ENCODE measurements around the gene NUMBL. TPM values are rescaled to one million over a fixed set of nuclear protein-coding genes. Genes with fewer than 3 reads are reported as not detected.

Gene NUMBL
- total and polyA plus RNA-seq, 2 of the 13 experiments (the other 11 are each of a cell fraction or from before 2014, with no cell fraction given), result 0.49 to 2.3 TPM

- TF ChIP-seq EZH2 (conservative IDR thresholded peaks at IDR 0.05; ENCODE audit: low read depth, low read length), result no peak
- peak; percentile 19; the same call in 1 of the 2 replicates for TF ChIP-seq ZNF607 (CRISPR knock-in tag; IDR thresholded peaks at IDR 0.05; ENCODE audit: borderline replicate concordance)
- peak; percentile 42; the same call in 1 of the 2 replicates for TF ChIP-seq KLF6 (CRISPR knock-in tag; IDR thresholded peaks at IDR 0.05)
- TF ChIP-seq HOXA9 (CRISPR knock-in tag; IDR thresholded peaks at IDR 0.05; ENCODE audit: borderline replicate concordance), result no peak
- peak; percentile 41; the same call in 1 of the 2 replicates for TF ChIP-seq ZNF772 (CRISPR knock-in tag; IDR thresholded peaks at IDR 0.05)
- no peak for TF ChIP-seq IKZF1 (IDR thresholded peaks at IDR 0.05)
- no peak for TF ChIP-seq NFYC (CRISPR knock-in tag; IDR thresholded peaks at IDR 0.05)
- no peak for TF ChIP-seq MAZ (IDR thresholded peaks at IDR 0.05; ENCODE audit: borderline replicate concordance, low read depth, low read length)
- no peak for TF ChIP-seq MAZ (CRISPR knock-in tag; IDR thresholded peaks at IDR 0.05; ENCODE audit: low read depth)
- no peak for TF ChIP-seq ZNF224 (CRISPR knock-in tag; IDR thresholded peaks at IDR 0.05)
- TF ChIP-seq CEBPZ (IDR thresholded peaks at IDR 0.05; ENCODE audit: low read length), result no peak
- no peak for TF ChIP-seq SRSF4 (IDR thresholded peaks at IDR 0.05; ENCODE audit: low read depth, low read length, poor library complexity, severe bottlenecking)
- no peak for TF ChIP-seq ZNF546 (CRISPR knock-in tag; conservative IDR thresholded peaks at IDR 0.05)
- TF ChIP-seq ZNF460 (CRISPR knock-in tag; IDR thresholded peaks at IDR 0.05; ENCODE audit: borderline replicate concordance), result no peak
- no peak for TF ChIP-seq ZNF329 (CRISPR knock-in tag; IDR thresholded peaks at IDR 0.05; ENCODE audit: low read depth)
- TF ChIP-seq POLR2A (IDR thresholded peaks at IDR 0.05; ENCODE audit: insufficient read depth in 1 of 2, low read depth in 2 of 2, low read length in 2 of 2), result peak; percentile 52 to 55; a peak in 2 of 4 replicates
- peak; percentile 32; the same call in 1 of the 2 replicates for TF ChIP-seq CBX5 (CRISPR knock-in tag; IDR thresholded peaks at IDR 0.05; ENCODE audit: borderline replicate concordance)
- 0 out of 2 replicates have a peak, but pooled peaks have one; percentile 47 for TF ChIP-seq GLI4 (CRISPR knock-in tag; IDR thresholded peaks at IDR 0.05; ENCODE audit: borderline replicate concordance)
- TF ChIP-seq HNF4G (IDR thresholded peaks at IDR 0.05; ENCODE audit: borderline replicate concordance, low read depth, low read length), result peak; percentile 94
- TF ChIP-seq HNF4G (CRISPR knock-in tag; IDR thresholded peaks at IDR 0.05; ENCODE audit: borderline replicate concordance, low read depth), result peak; percentile 80; the same call in 1 of the 2 replicates
- TF ChIP-seq SIX1 (CRISPR knock-in tag; IDR thresholded peaks at IDR 0.05; ENCODE audit: borderline replicate concordance), result peak; percentile 67; the same call in 1 of the 2 replicates
- TF ChIP-seq ZBTB7A (CRISPR knock-in tag; IDR thresholded peaks at IDR 0.05), result no peak
- TF ChIP-seq NR2F1 (CRISPR knock-in tag; IDR thresholded peaks at IDR 0.05), result no peak
- no peak for TF ChIP-seq ZNF577 (CRISPR knock-in tag; IDR thresholded peaks at IDR 0.05; ENCODE audit: borderline replicate concordance, low read depth)
- peak; percentile 28; the same call in 1 of the 2 replicates for TF ChIP-seq REPIN1 (CRISPR knock-in tag; IDR thresholded peaks at IDR 0.05; ENCODE audit: borderline replicate concordance, low read depth)
- no peak for TF ChIP-seq ZNF749 (CRISPR knock-in tag; IDR thresholded peaks at IDR 0.05; ENCODE audit: borderline replicate concordance)
- TF ChIP-seq ZFP41 (CRISPR knock-in tag; IDR thresholded peaks at IDR 0.05; ENCODE audit: borderline replicate concordance), result no peak
- TF ChIP-seq ZNF331 (CRISPR knock-in tag; IDR thresholded peaks at IDR 0.05), result peak; percentile 77
- no peak for TF ChIP-seq ZNF562 (CRISPR knock-in tag; IDR thresholded peaks at IDR 0.05; ENCODE audit: borderline replicate concordance)
- TF ChIP-seq GPN1 (CRISPR knock-in tag; IDR thresholded peaks at IDR 0.05; ENCODE audit: borderline replicate concordance), result no peak
Measured at GRCh38 chr19:40718774-40719391, 28.4 kb upstream of the NUMBL start (continued).

Measured in HepG2 (cell line).